Fibroblast of skin of scalp (primary cell): ENCODE measurements around the gene ZBTB3.
A peak's percentile ranks its signal among the peaks of the same experiment; 100 is the strongest.
"Not testable (repeated sequence)": the region's sequence is repeated elsewhere in the genome, so short reads cannot be mapped to it uniquely, and the experiment has no call there.

Experiments
- DNase-seq: peaks from one replicate; pipeline ENCODE4 v3.0.0-alpha.2; 2013

The ZBTB3 gene

DNA sequence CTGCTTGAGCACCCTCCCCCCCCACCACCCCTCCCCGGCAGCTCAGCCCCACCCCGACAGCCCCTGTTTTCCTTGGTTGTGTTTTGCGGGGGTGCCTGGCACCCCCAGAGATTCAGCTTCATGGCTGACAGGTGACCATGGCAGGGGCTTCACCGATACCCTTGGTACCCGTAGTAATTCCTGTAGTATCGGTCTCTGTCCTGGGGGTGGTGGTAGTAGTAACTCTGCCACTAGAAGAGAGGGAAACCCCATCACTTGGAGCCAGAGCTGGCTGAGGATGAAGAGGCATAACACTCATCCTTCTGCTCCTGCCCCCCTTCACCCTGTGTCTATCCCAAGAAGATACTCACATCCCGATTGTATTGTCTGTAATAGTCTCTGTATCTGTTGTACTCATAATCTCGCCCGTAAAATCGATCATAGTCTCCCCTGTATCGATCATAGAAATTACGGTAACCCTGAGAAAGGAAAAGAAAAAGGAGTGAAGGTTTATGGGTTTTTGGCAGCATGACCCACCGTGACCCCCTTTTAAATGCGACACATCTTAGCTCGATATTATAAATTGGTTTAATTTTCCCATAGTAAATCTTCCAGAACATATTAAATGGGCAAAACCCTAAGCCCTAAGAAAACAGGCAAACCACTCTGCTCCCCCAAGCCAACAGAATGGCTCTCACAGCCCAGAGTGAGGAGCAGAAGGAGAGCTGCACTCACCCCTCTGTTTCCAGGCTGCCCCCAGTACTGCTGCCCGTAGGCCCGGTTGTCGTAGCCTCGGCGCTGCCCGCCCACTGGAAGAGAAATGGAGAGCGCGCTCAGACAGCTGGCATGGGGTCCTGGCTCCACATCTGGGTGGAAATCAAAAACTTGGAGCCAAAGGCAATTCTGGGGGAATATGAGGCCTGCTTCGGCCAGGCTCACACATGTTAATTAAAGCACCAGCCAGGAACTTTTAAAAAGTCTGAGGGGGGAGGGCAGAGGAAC lies 38.5 kb downstream of the ZBTB3 start:
- no peak for DNase-seq

DNA sequence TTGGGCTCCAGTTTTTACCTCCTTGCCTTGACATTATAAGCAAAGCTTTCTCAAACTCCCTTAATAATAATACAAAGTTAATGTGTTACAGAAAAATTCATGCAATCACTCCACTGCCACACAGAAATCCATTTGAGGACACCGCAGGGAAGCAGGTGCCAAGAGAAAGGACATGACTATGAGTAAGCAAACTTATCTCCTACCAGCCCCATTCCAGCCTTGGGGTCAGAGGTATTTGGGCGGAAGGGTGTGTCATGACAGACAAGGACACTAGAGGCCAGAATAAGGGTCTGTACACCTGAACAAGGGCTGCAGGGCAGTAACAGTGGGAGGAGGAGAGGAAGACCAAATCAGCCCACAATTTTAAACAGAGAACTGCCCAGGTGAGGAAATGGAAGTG lies 40.6 kb downstream of the ZBTB3 start:
- DNase-seq, result no peak

DNA sequence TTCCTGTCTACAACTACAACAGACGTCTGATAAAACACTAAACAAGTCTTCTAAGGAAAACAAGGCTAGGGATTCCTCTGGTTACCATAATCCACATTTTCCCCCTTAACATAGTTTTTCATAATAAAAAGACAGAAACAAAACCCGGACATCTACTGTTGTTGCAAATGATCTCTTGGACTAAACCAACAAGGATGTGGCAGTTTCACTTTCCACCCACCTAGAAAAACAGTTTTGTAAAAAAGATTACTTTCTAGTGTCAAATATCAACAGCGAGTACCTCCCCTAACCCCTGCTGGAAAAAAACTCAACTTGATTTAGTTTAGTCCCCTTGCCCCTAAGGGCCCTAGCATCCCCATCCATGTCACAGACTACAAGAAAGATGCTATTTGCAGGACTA lies 41.1 kb downstream of the ZBTB3 start:
- DNase-seq, result no peak

DNA sequence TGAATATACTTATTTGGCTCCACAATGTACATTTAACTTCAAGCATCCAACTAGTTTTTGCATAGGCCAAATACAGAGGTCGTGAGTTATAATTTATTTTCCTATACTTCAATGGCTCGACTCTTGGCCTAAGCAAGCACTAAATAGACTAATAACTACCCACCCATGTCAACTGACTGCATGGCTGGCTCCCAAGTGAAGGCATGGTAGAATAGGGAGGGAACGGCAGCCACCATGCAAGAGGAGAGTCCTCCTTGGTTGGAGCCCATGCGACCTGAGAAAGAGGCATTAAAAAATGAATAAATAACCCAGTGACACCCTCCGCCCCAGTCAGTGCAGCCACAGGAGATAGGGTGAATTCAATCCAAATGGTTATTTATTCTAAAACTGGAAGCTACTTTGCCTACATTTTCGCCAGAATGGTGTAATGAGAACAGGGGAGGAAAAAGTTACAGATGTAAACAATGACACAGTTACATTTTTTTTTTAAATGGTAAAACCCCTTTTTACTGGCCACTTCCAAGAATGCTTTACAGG lies 41.6 kb downstream of the ZBTB3 start:
- DNase-seq, result no peak

DNA sequence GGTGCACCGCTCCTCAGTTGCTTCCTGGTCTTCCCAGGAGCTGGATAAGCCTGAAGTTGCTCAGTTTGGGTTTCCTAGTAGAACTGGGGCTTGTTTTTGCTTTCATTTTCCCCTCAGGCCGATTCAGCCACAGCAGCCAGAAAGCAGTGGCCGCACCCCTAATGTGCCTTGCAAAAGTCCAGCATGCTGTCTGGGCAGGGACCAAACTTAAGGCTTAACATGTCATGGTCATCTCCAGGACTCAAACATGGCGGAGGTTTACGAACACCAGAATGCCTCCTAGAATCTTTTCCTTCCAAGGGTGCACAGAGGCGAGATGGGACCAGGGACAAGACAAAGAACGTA lies 44.0 kb downstream of the ZBTB3 start:
- DNase-seq, result no peak

DNA sequence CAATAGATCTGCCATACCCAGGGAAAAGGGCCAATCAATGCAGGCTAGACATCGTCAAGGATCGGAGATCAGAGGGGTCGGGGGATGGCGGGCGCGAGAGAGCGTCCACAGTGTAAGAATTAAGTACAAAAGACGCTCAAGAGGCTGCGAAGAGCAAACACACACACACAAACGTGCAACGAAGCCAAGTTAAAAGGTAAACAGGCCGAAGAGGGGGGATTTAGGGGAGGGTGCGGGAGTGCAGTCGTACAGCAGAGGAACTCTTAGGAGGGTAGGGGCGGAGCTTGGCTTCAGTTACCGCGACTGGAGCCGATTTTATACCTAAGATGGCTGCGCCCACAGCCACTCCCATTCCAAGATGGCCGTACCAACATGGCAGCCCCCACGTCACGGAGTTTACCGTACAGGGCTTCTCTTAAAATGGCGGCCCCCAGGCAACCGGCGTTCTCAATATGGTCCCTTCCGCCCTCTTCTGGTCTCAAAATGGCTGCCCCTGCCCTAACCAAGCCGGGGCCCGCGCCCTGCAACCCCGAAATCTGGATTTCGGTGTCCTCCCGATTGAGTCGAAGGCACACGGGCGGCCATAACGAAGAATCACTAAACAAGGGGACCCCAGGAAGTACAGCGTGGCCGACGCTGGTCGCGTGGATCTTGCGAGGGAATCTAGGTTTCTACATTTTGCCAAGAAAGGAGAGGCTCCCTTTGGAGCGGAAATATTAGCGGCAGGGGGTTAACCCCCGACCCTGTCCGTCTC lies 44.5 kb downstream of the ZBTB3 start:
- DNase-seq, result peak; percentile 98

DNA sequence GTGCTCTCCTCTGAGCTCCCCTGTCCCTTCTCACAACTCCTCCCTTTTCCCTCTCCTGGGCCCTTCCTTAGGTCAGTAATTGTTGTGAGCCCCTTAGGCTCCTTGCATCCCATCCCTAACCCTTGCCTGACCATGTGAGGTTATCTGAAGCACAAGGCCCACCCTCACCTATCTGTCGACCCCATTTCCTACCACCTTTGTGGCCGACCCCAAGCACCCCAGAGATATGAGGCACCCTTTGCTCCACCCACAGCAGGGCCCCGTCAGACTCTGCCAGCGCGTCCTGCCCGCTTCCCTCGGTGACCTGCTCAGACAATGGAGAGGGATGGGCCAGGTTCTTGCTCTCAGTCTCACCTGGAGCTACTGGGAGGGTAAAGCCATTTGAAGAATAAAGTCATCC lies 45.2 kb downstream of the ZBTB3 start:
- no peak for DNase-seq

DNA sequence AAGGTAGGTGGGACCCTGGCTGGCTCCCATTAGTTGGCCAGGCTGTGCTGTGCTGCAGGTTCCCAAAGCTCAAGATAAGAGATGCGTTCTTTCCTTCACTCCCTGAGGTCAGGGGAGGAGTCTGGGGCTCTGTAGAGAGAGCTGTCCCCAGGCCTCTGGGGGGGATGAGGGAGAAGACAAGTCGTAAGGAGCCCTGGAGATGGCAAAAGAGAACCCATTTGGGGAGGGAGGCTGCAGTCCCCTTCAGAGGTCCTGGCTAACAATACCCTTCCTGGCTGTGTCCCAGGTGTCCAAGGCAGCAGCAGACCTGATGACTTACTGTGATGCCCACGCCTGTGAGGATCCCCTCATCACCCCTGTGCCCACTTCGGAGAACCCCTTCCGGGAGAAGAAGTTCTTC lies 45.6 kb downstream of the ZBTB3 start:
- no peak for DNase-seq

DNA sequence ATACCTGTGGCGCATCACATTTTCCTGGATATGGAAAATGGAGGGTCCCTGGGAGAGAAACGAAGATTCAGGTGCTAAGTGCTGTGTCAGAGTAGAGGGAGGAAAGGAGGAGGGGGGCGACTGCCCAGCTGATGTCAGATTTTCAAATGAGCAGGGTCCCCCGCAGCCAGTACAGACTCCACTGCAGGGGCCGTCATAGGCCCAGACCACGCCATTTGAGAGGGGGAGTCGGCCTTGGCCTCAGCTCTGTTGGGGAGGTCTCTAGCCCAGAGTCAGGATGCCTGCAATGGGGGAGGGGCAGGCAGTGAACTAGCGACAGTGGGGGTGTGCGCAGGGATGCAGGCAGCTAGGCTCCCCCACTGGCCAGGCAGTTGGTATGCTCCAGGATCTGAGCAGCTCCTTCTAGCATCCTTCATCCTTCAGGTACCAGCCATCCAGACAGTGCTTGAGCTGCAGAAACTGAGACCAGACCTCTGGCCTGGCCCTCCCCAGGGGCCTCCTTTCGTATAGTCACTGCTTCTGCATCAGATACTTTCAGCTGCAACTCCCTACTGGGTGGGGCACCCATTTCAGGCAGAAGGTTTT lies 46.6 kb downstream of the ZBTB3 start, which contains the start of the genes BSCL2 and GNG3:
Gene BSCL2 (minus strand): TSS at position 148 of the 585 bp plus-strand sequence. CDS start 229 bp downstream, outside the sequence.
Gene GNG3 (plus strand): TSS at position 400 of the 585 bp plus-strand sequence. CDS start 620 bp downstream, outside the sequence.
- DNase-seq, result no peak

DNA sequence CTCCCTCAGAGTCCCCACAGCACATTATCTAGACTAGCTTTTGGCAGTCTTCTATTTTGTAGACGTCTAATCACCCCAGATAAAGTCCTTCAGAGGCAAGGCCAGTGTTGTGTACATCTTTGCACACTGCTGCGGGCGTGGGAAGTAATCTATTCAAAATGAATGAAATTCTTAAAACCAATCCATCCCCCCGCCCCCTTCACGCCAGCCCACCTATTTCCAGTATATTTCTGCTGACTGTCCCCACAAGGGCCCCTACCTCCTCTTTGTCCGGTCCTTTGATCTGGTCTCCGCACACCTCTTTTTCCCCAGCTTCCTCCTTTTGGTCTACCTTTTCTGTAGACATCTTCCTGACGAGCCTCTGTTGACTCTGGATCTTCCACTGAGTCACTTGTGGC lies 47.1 kb downstream of the ZBTB3 start:
- DNase-seq, result no peak

DNA sequence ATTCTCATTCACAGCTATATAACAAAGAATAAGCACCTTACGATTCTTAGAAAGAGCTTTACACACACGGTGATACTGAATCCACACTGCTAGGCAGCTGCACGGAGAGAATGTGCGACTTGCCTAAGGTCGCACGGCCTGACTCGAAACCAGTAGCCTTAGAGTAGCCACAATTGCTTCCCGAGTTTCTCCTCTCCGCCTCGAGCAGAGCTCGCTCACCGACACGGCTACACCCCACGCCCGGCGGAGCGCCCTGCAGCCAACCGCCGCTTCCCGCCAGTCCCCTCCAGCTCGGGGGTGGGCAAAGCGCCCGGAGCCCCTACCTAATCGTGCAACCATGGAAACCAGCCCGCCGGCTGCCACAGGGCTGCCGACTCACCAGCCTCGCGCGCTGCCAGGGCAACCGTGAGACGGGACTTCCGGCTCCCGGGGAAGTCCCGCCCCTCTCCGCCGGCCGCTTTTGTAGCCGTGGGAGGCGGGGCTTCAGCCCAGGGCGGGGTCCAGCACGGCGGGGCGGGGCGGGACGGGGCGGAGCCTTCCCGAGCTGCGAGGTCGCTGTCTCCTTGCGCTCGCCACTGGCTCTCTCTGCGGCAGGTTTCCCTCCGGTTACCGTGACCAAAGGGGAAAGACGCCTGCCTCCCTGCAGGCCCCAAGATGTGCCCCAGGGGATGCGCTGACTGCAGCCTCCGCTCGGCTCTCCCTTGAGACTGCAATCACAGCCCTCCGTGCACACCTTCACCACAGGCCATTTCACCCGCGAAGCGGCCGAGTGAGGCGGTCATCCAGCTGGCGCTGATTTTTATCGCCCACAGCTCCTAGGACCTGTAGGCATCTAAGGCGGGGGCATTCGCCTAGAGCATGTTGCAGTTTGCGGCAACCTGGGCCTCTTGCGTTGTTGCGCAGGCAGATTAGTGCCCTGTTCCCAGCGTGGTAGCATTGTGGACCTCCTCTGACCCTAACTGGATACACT lies 47.8 kb downstream of the ZBTB3 start:
- peak; percentile 94 for DNase-seq

DNA sequence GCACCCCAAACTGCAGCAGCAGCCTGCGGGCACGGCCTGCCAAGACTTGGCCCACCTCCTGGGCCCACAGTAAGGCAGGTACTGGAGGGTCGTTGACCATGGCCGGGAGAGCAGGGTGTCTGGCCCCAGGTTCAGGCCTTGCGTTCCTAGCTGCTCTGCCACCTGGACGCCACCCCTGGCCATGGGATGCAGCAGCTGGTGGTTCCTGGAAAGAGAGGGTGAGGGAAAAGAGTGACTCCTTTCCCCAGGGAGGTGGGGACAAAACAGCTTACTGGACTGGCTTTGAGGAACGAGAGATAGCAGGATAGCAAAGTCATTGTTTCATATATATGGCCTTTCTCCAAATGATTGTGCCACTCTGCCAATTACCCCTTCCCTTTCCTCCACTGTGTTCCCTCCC lies 48.5 kb downstream of the ZBTB3 start:
- no peak for DNase-seq

DNA sequence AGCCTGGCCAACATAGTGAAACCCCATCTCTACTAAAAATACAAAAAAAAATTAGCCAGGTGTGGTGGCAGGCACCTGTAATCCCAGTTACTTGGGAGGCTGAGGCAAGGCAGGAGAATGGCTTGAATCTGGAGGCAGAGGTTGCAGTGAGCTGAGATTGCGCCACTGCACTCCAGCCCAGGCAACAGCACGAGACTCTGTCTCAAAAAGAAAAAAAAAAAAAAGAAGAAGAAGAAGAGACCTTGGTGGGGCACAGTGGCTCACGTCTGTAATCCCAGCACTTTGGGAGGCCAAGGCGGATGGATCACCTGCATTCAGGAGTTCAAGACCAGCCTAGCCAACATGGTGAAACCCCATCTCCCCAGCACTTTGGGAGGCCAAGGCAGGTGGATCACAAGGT lies 50.0 kb downstream of the ZBTB3 start:
- not testable (repeated sequence) for DNase-seq

DNA sequence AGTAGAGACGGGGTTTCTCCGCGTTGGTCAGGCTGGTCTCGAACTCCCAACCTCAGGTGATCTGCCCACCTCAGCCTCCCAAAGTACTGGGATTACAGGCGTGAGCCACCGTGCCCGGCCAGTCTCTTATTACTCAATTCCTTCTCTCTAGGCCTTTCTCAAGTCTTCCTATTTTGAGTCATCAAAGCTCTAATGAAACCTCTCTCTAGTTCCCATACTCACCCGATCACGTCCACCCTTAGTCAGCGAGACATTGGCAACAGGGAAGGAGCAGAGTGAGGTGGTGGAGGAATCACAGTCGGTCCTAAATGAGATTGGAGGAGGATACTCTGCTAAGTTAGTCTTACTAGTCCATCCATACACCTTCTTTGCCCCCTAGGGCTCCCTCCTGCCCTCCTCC lies 51.7 kb downstream of the ZBTB3 start:
- no peak for DNase-seq
